Ovary (tissue), 3 donors: ENCODE measurements around the gene RCSD1.

Source experiments
- CTCF ChIP-seq, 3 donors: fragments of 450-650 bp in 2 of 3; fragments of 200-600 bp in 1 of 3; IDR thresholded peaks; one replicate each; pipeline versions ENCODE4 v1.5.1 to v1.8.0; 2016 to 2022; ENCODE audit warnings: antibody characterized with exemption in 3 of 3, mild to moderate bottlenecking in 1 of 3
- EP300 ChIP-seq: sonication (generic); formaldehyde crosslinking; IDR thresholded peaks from one replicate; pipeline ENCODE4 v1.6.1; 2017; ENCODE audit warnings: antibody characterized with exemption
- POLR2A ChIP-seq: fragments of 450-650 bp; IDR thresholded peaks from one replicate; pipeline ENCODE4 v1.6.1; 2017; ENCODE audit warnings: antibody characterized with exemption, mild to moderate bottlenecking, moderate library complexity
- donor health status: DM: no; HTN: no; CAD: no.

GRCh38 chr1:167703557-167703956 lies 73.5 kb downstream of the RCSD1 start:
- TF ChIP-seq POLR2A: no peak
- no peak for TF ChIP-seq CTCF (IDR thresholded peaks at IDR 0.05)
- TF ChIP-seq EP300: no peak
